IMR-90 (cell line): ENCODE measurements around the gene RAB42. TPM values are rescaled to one million over a fixed set of nuclear protein-coding genes. Genes with fewer than 3 reads are reported as not detected.
A peak's percentile ranks its signal among the peaks of the same experiment; 100 is the strongest.

Source experiments
- ATAC-seq: fragments of 200-7000 bp; cut with Tn5 transposase; 2 replicates; pipeline ENCODE4 v1.9.1; 2020; ENCODE audit warnings: low read depth, mild to moderate bottlenecking, moderate library complexity
- BruUV-seq: library from RNA; stranded (reverse); fragments of 400-500 nt; replicated peaks from 2 replicates; lab custom pipeline; 2021; lab: Mats Ljungman, UMichigan
- CTCF ChIA-PET: fragments of 300-600 bp; formaldehyde crosslinking; extraction: SDS; loops from one replicate; lab custom pipeline; 2021; ENCODE audit warnings: antibody characterized with exemption; lab: Yijun Ruan, JAX
- POLR2A ChIA-PET: fragments of 300-600 bp; sonication (Branson Sonifier 250); formaldehyde crosslinking; loops from one replicate; lab custom pipeline; 2022; ENCODE audit warnings: antibody characterized with exemption; ENCODE audit not compliant: unreplicated experiment; lab: Charles Lee
- DNase-seq: peaks from one replicate; pipeline ENCODE4 v3.0.0; 2013
- H2AFZ ChIP-seq: replicated peaks from 2 replicates; pipeline ENCODE3; 2013; ENCODE audit warnings: low read length, mild to moderate bottlenecking; ENCODE audit not compliant: poor library complexity
- H2AK5ac ChIP-seq: 2 replicates; pipeline ENCODE4 v1.6.1; 2013; ENCODE audit warnings: low read depth, low read length, inconsistent platforms
- H2AK9ac ChIP-seq: replicated peaks from 2 replicates; pipeline ENCODE3; 2013; ENCODE audit warnings: mild to moderate bottlenecking, low read depth, low read length, moderate library complexity; ENCODE audit not compliant: poor library complexity
- H2BK120ac ChIP-seq: 2 replicates; pipeline ENCODE4 v1.6.1; 2013; ENCODE audit warnings: low read depth, low read length, inconsistent platforms
- H2BK15ac ChIP-seq: 3 replicates; pipeline ENCODE4 v1.6.1; 2013; ENCODE audit warnings: low read depth, low read length, inconsistent platforms
- H2BK20ac ChIP-seq: 2 replicates; pipeline ENCODE4 v1.6.1; 2013; ENCODE audit warnings: low read depth, mild to moderate bottlenecking, inconsistent platforms, low read length, moderate library complexity
- H2BK5ac ChIP-seq: 2 replicates; pipeline ENCODE4 v1.6.1; 2013; ENCODE audit warnings: mild to moderate bottlenecking, low read depth, low read length, inconsistent platforms; ENCODE audit not compliant: poor library complexity, severe bottlenecking
- H3K14ac ChIP-seq: replicated peaks from 2 replicates; pipeline ENCODE4 v1.6.1; 2013; ENCODE audit warnings: low read depth, low read length, inconsistent platforms
- H3K18ac ChIP-seq: 2 replicates; pipeline ENCODE4 v1.6.1; 2013; ENCODE audit warnings: low read depth, low read length, control low read depth
- H3K23ac ChIP-seq: 2 replicates; pipeline ENCODE4 v1.6.1; 2013; ENCODE audit warnings: low read depth, low read length, inconsistent platforms
- H3K27ac ChIP-seq: 2 replicates; pipeline ENCODE4 v1.5.1; 2013; ENCODE audit warnings: mild to moderate bottlenecking, control low read depth, low read length; ENCODE audit not compliant: insufficient read depth
- H3K27me3 ChIP-seq: 2 replicates; pipeline ENCODE4 v1.6.1; 2013; ENCODE audit warnings: low read length; ENCODE audit not compliant: control insufficient read depth, insufficient read depth
- H3K36me3 ChIP-seq: 2 replicates; pipeline ENCODE4 v1.6.1; 2013; ENCODE audit warnings: low read length, mixed read lengths; ENCODE audit not compliant: control insufficient read depth, insufficient read depth
- H3K4ac ChIP-seq: 2 replicates; pipeline ENCODE4 v1.6.1; 2013; ENCODE audit warnings: low read depth, low read length, inconsistent platforms
- H3K4me1 ChIP-seq: 2 replicates; pipeline ENCODE4 v1.6.1; 2013; ENCODE audit warnings: low read length, mixed read lengths; ENCODE audit not compliant: control insufficient read depth, insufficient read depth
- H3K4me2 ChIP-seq: 2 replicates; pipeline ENCODE4 v1.6.1; 2013; ENCODE audit warnings: low read depth, mild to moderate bottlenecking, control low read depth, low read length, moderate library complexity
- H3K4me3 ChIP-seq: 2 replicates; pipeline ENCODE4 v1.5.1; 2013; ENCODE audit warnings: low read depth, mild to moderate bottlenecking, control low read depth, low read length, moderate library complexity; ENCODE audit not compliant: insufficient read depth
- H3K56ac ChIP-seq: 2 replicates; pipeline ENCODE4 v1.6.1; 2013; ENCODE audit warnings: low read length, inconsistent platforms; ENCODE audit not compliant: insufficient read depth; ENCODE audit errors: extremely low read depth
- H3K79me1 ChIP-seq, 2 experiments: 2 replicates each; pipeline ENCODE4 v1.6.1; 2013; ENCODE audit warnings: low read length in 2 of 2, inconsistent platforms in 1 of 2, low read depth in 1 of 2
- H3K9ac ChIP-seq: 2 replicates; pipeline ENCODE4 v1.6.1; 2013; ENCODE audit warnings: low read depth, low read length, control low read depth
- H3K9me1 ChIP-seq: 2 replicates; pipeline ENCODE4 v1.6.1; 2013; ENCODE audit warnings: low read length, inconsistent platforms; ENCODE audit not compliant: insufficient read depth
- H3K9me3 ChIP-seq: 2 replicates; pipeline ENCODE4 v1.6.1; 2013; ENCODE audit warnings: low read length; ENCODE audit not compliant: control insufficient read depth, insufficient read depth
- H4K20me1 ChIP-seq: 2 replicates; pipeline ENCODE4 v1.6.1; 2013; ENCODE audit warnings: low read length, inconsistent platforms; ENCODE audit not compliant: insufficient read depth
- H4K5ac ChIP-seq: 2 replicates; pipeline ENCODE4 v1.6.1; 2013; ENCODE audit warnings: mild to moderate bottlenecking, low read depth, low read length, control low read depth
- H4K8ac ChIP-seq, 2 experiments: 2 replicates each; pipeline ENCODE4 v1.6.1; 2013; ENCODE audit warnings: low read depth in 2 of 2, low read length in 2 of 2, control low read depth in 1 of 2, inconsistent platforms in 1 of 2
- H4K91ac ChIP-seq: 2 replicates; pipeline ENCODE4 v1.6.1; 2013; ENCODE audit warnings: low read depth, low read length, inconsistent platforms; ENCODE audit not compliant: insufficient read depth
- BHLHE40 ChIP-seq: fragments of 150-350 bp; IDR thresholded peaks from 2 replicates; pipeline ENCODE4 v1.6.1; 2016; ENCODE audit warnings: mild to moderate bottlenecking, low read depth, low read length
- CEBPB ChIP-seq: IDR thresholded peaks from 2 replicates; pipeline ENCODE4 v1.6.1; 2012; ENCODE audit warnings: low read depth, low read length, improper control_type of control experiment
- CHD1 ChIP-seq: IDR thresholded peaks from 2 replicates; pipeline ENCODE4 v1.6.1; 2012; ENCODE audit warnings: low read depth, low read length, improper control_type of control experiment
- ELK1 ChIP-seq: fragments of 150-350 bp; IDR thresholded peaks from 2 replicates; pipeline ENCODE4 v1.6.1; 2016; ENCODE audit warnings: low read depth, mild to moderate bottlenecking, low read length, moderate library complexity, borderline replicate concordance
- FOS ChIP-seq: fragments of 150-350 bp; IDR thresholded peaks from 2 replicates; pipeline ENCODE4 v1.6.1; 2016; ENCODE audit warnings: low read depth, low read length
- MAFK ChIP-seq: IDR thresholded peaks from 2 replicates; pipeline ENCODE4 v1.6.1; 2012; ENCODE audit warnings: low read depth, low read length, improper control_type of control experiment
- MAZ ChIP-seq: IDR thresholded peaks from 2 replicates; pipeline ENCODE4 v1.6.1; 2012; ENCODE audit warnings: low read depth, mild to moderate bottlenecking, low read length, improper control_type of control experiment, moderate library complexity, borderline replicate concordance
- NFE2L2 ChIP-seq: fragments of 150-350 bp; IDR thresholded peaks from 2 replicates; pipeline ENCODE4 v1.6.1; 2016; ENCODE audit warnings: low read depth, mild to moderate bottlenecking, low read length
- POLR2A ChIP-seq: IDR thresholded peaks from 2 replicates; pipeline ENCODE4 v1.6.1; 2012; ENCODE audit warnings: mild to moderate bottlenecking, low read depth, low read length
- RAD21 ChIP-seq: IDR thresholded peaks from 2 replicates; pipeline ENCODE4 v1.6.1; 2012; ENCODE audit warnings: low read length, improper control_type of control experiment
- RCOR1 ChIP-seq: IDR thresholded peaks from 2 replicates; pipeline ENCODE4 v1.6.1; 2012; ENCODE audit warnings: mild to moderate bottlenecking, low read length, improper control_type of control experiment; ENCODE audit not compliant: insufficient replicate concordance
- RFX5 ChIP-seq: IDR thresholded peaks from 2 replicates; pipeline ENCODE4 v1.8.0; 2012; ENCODE audit warnings: low read depth, mild to moderate bottlenecking, low read length, moderate library complexity
- WGBS, 2 experiments: methylation state at CpG; one replicate each; pipeline versions ENCODE4 v1.1.5 to v1.1.7; 2013; ENCODE audit warnings: missing lambda C conversion rate in 2 of 2; ENCODE audit not compliant: insufficient read length in 1 of 2; ENCODE audit errors: extremely low coverage in 2 of 2; 5-methylcytosine and 5-hydroxymethylcytosine counted together
- dilution Hi-C: fragments of 300-500 bp; cut with HindIII; formaldehyde crosslinking; loops from one replicate; pipeline ENCODE4 v1.14.3; 2018; ENCODE audit warnings: low sequenced_read_pairs; ENCODE audit not compliant: unreplicated experiment
- in situ Hi-C: fragments of 300-500 bp; cut with MboI; formaldehyde crosslinking; loops from 3 replicates; pipeline ENCODE4 v1.14.3; 2019; ENCODE audit warnings: low sequenced_read_pairs, inconsistent platforms, mixed read lengths
- intact Hi-C: fragments of 100-400 bp; cut with micrococcal nuclease; formaldehyde crosslinking; loops from 2 replicates; pipeline ENCODE4 v1.10.0; 2022
- polyA plus RNA-seq, 3 experiments: library from polyadenylated mRNA; depleted of rRNA; stranded (reverse); fragments of >200 nt; gene quantifications; 2 replicates each; pipeline ENCODE4 v1.2.3, GENCODE V29; 2012; ENCODE audit warnings: low replicate concordance in 1 of 3
- total RNA-seq: library from RNA; depleted of rRNA; stranded (reverse); fragments of >200 nt; gene quantifications from 2 replicates; pipeline ENCODE4 v1.2.3, GENCODE V29; 2012
- TF ChIP-seq, protein P1 (sequence below): conservative IDR thresholded peaks from 2 replicates; pipeline ENCODE4 v1.5.1; 2012; ENCODE audit warnings: mild to moderate bottlenecking, low read depth, low read length, improper control_type of control experiment

Gene RAB42
- total and polyA plus RNA-seq, 2 of the 4 experiments (the other 2 are of a cell fraction) = 0.77 to 0.90 TPM

DNA sequence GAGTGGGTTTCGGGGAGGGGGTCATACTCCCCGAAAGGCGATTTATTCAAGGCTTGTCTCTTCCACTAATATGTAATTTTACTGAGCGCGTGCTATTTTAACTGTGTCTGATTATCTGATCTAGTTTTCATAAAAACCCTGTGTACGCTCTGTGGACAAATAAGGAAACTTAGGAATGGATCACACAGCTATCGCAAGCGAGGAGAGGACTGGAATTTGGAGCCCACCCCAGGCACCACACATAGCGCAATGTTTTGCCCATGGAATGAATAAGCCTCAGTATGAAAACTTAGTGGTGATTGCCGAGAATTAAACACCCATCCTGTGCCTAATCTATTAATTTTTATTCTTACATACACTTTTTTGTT, 9.8 kb upstream of the RAB42 start:
- dilution Hi-C loops = no loop called here
- no TSS peak for BruUV-seq
- Histone ChIP-seq H3K4me3 (peak overlapping the region; percentile 79), H4K91ac (peak overlapping the region; percentile 48; the same call in 1 of the 2 replicates), H3K36me3 (peaks cover 31% of the 10 kb centered on the region), H2AK5ac (no peak overlapping the region), H3K9me3 (no peaks in the 10 kb centered on the region), H2BK120ac (peak overlapping the region; percentile 41; the same call in 1 of the 2 replicates), H3K27me3 (no peaks in the 10 kb centered on the region), H4K8ac (peak overlapping the region; percentile 37 to 76), H2BK20ac (no peak overlapping the region), H3K27ac (peak overlapping the region; percentile 75), H2AK9ac (peak overlapping the region; percentile 53), H3K23ac (peak overlapping the region; percentile 54), H4K20me1 (peaks cover 43% of the 10 kb centered on the region), H3K9ac (peak overlapping the region; percentile 70), H2BK15ac (no peak overlapping the region; the same call in 2 of the 3 replicates), H3K4me2 (peak overlapping the region; percentile 84), H3K14ac (peak overlapping the region; percentile 45), H3K79me1 (peaks cover 13 to 35% of the 10 kb centered on the region in 2 experiments), H3K9me1 (peaks cover 7% of the 10 kb centered on the region; the same call in 1 of the 2 replicates), H2AFZ (peak overlapping the region; percentile 93), H4K5ac (peak overlapping the region; percentile 7; the same call in 1 of the 2 replicates), H3K4ac (peak overlapping the region; percentile 64), H3K18ac (no peak overlapping the region), H2BK5ac (peak overlapping the region; percentile 53), H3K56ac (peak overlapping the region; percentile 56), H3K4me1 (peaks cover 6% of the 10 kb centered on the region; the same call in 1 of the 2 replicates)
- WGBS, 2 experiments = no CpG with 5 or more reads among the region's 10 CpGs
- DNase-seq = no peak
- in situ Hi-C loops = no loop called here
- ChIA-PET CTCF (interaction anchor here (1.0 to 1.7 kb wide), 2 partner anchors 20 to 222 kb away, joined by 3 to 6 read pairs; no protein-coding TSS in a partner anchor), POLR2A (interaction anchor here (0.6 to 1.5 kb wide), 5 partner anchors 19 to 498 kb away, joined by 3 to 6 read pairs (median 4); no protein-coding TSS in a partner anchor)
- TF ChIP-seq MAZ = no peak
- TF ChIP-seq, protein P1, sequence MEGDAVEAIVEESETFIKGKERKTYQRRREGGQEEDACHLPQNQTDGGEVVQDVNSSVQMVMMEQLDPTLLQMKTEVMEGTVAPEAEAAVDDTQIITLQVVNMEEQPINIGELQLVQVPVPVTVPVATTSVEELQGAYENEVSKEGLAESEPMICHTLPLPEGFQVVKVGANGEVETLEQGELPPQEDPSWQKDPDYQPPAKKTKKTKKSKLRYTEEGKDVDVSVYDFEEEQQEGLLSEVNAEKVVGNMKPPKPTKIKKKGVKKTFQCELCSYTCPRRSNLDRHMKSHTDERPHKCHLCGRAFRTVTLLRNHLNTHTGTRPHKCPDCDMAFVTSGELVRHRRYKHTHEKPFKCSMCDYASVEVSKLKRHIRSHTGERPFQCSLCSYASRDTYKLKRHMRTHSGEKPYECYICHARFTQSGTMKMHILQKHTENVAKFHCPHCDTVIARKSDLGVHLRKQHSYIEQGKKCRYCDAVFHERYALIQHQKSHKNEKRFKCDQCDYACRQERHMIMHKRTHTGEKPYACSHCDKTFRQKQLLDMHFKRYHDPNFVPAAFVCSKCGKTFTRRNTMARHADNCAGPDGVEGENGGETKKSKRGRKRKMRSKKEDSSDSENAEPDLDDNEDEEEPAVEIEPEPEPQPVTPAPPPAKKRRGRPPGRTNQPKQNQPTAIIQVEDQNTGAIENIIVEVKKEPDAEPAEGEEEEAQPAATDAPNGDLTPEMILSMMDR = no peak
- TF ChIP-seq NFE2L2 = no peak
- TF ChIP-seq CHD1 = no peak
- no peak for TF ChIP-seq RAD21
- TF ChIP-seq CEBPB = no peak
- TF ChIP-seq BHLHE40 = no peak
- no peak for TF ChIP-seq MAFK
- TF ChIP-seq RCOR1 = no peak
- TF ChIP-seq POLR2A = no peak
- no peak for TF ChIP-seq RFX5
- TF ChIP-seq FOS = no peak
- no peak for TF ChIP-seq ELK1
- intact Hi-C loops = loop anchor here (5.0 kb wide), 1 partner anchor 65 kb away; no protein-coding TSS in a partner anchor
- peak; percentile 34 for ATAC-seq
